ENCODE measurements around the gene ZNF397.

The ZNF397 gene

GRCh38 chr18:35240664-35241447, at the start of gene ZNF397:
TSS of gene ZNF397 (plus strand) at chr18:35241034. CDS start at chr18:35242471, 1,437 bp downstream.
- peak; percentile 99 for DNase-seq (ENCODE audit: low spot score)
- Histone ChIP-seq H3K4me3 (peak within 1 kb of the TSS; percentile 76), H3K27ac (peak within 1 kb of the TSS; percentile 95)
- no peak for TF ChIP-seq CTCF (IDR thresholded peaks at IDR 0.05)

- H3K4me3 ChIP-seq, result no peak overlapping the region
- no peak overlapping the region for H3K27ac ChIP-seq
- no peak for TF ChIP-seq CTCF (IDR thresholded peaks at IDR 0.05)
- DNase-seq (ENCODE audit: low spot score), result no peak
Observed at GRCh38 chr18:35191698-35192025, 49.2 kb upstream of the ZNF397 start.

GRCh38 chr18:35192415-35192814, 48.4 kb upstream of the ZNF397 start:
- Histone ChIP-seq H3K27ac (no peak overlapping the region), H3K4me3 (no peak overlapping the region)
- DNase-seq (ENCODE audit: low spot score), result no peak
- TF ChIP-seq CTCF (IDR thresholded peaks at IDR 0.05), result no peak

- Histone ChIP-seq H3K4me3 (no peak overlapping the region), H3K27ac (no peak overlapping the region)
- TF ChIP-seq CTCF (IDR thresholded peaks at IDR 0.05), result no peak
- DNase-seq (ENCODE audit: low spot score), result no peak
Observed at GRCh38 chr18:35193316-35193715, 47.5 kb upstream of the ZNF397 start.

- no peak for TF ChIP-seq CTCF (IDR thresholded peaks at IDR 0.05)
- no peak overlapping the region for H3K4me3 ChIP-seq
- no peak overlapping the region for H3K27ac ChIP-seq
- no peak for DNase-seq (ENCODE audit: low spot score)
Observed at GRCh38 chr18:35197296-35197695, 43.5 kb upstream of the ZNF397 start.

- no peak overlapping the region for H3K27ac ChIP-seq
- H3K4me3 ChIP-seq, result no peak overlapping the region
- no peak for DNase-seq (ENCODE audit: low spot score)
- TF ChIP-seq CTCF (IDR thresholded peaks at IDR 0.05), result no peak
Observed at GRCh38 chr18:35201256-35201931, 39.4 kb upstream of the ZNF397 start.

- no peak overlapping the region for H3K27ac ChIP-seq
- DNase-seq (ENCODE audit: low spot score), result no peak
- no peak for TF ChIP-seq CTCF (IDR thresholded peaks at IDR 0.05)
- no peak overlapping the region for H3K4me3 ChIP-seq
Observed at GRCh38 chr18:35203067-35203466, 37.8 kb upstream of the ZNF397 start.
